GM12878 (cell line): ENCODE data around the gene NT5C2. TPM values are rescaled to one million over a fixed set of nuclear protein-coding genes. Genes with fewer than 3 reads are reported as not detected.

Source experiments
- ATAC-seq: fragments of 200-7000 bp; cut with Tn5 transposase; 3 replicates; pipeline ENCODE4 v1.9.1; 2020; ENCODE audit warnings: mild to moderate bottlenecking, moderate library complexity
- BruUV-seq: library from RNA; stranded (reverse); fragments of 400-500 nt; replicated peaks from 2 replicates; lab custom pipeline; 2021; lab: Mats Ljungman, UMichigan
- CTCF ChIA-PET: fragments of 300-600 bp; sonication (Branson Sonifier 250); formaldehyde crosslinking; extraction: SDS; loops from one replicate; lab custom pipeline; 2021; ENCODE audit warnings: inconsistent platforms; lab: Yijun Ruan, JAX
- POLR2A ChIA-PET: fragments of 350-600 bp; formaldehyde crosslinking; extraction: SDS; loops from one replicate; lab custom pipeline; 2021; ENCODE audit warnings: inconsistent platforms; lab: Charles Lee
- RAD21 ChIA-PET: fragments of 300-600 bp; sonication (Branson Sonifier 250); formaldehyde crosslinking; loops from one replicate; lab custom pipeline; 2023; ENCODE audit warnings: antibody characterized with exemption; ENCODE audit not compliant: unreplicated experiment; lab: Charles Lee
- SMC1A ChIA-PET: fragments of 300-600 bp; sonication (Branson Sonifier 250); formaldehyde crosslinking; loops from one replicate; lab custom pipeline; 2023; ENCODE audit not compliant: unreplicated experiment, uncharacterized antibody; lab: Charles Lee
- DNase-seq: peaks from one replicate; pipeline ENCODE4 v3.0.0-alpha.2; 2011; ENCODE audit warnings: low read depth, low spot score
- FAIRE-seq: peaks from 3 replicates; lab custom pipeline; 2011; peaks lifted over from hg19 to GRCh38; lab: Jason Lieb, UNC
- H2AFZ ChIP-seq: 2 replicates; pipeline ENCODE4 v1.6.0; 2011; ENCODE audit warnings: low read depth, low read length, control low read depth; ENCODE audit not compliant: control insufficient read depth
- H3K27ac ChIP-seq: 2 replicates; pipeline ENCODE4 v1.5.1; 2011; ENCODE audit warnings: control low read depth; ENCODE audit not compliant: control insufficient read depth, insufficient read depth
- H3K27me3 ChIP-seq, 2 experiments: replicated peaks in 1 of 2; 2 replicates each; pipeline versions ENCODE4 v1.6.0 to v1.6.1; 2011; ENCODE audit warnings: low read length in 1 of 2; ENCODE audit not compliant: control insufficient read depth in 2 of 2, insufficient read depth in 2 of 2
- H3K36me3 ChIP-seq, 2 experiments: 2 replicates each; pipeline ENCODE4 v1.5.1; 2011; ENCODE audit warnings: low read length in 1 of 2; ENCODE audit not compliant: control insufficient read depth in 2 of 2, insufficient read depth in 2 of 2
- H3K4me1 ChIP-seq: 2 replicates; pipeline ENCODE4 v1.6.1; 2011; ENCODE audit warnings: mild to moderate bottlenecking, low read length, moderate library complexity, mixed read lengths; ENCODE audit not compliant: control insufficient read depth, insufficient read depth
- H3K4me2 ChIP-seq: 2 replicates; pipeline ENCODE4 v1.6.0; 2011; ENCODE audit warnings: control low read depth; ENCODE audit not compliant: control insufficient read depth, insufficient read depth
- H3K4me3 ChIP-seq: fragments of 200-600 bp; sonication (generic); 2 replicates; pipeline ENCODE4 v1.5.1; 2016
- H3K79me2 ChIP-seq: 2 replicates; pipeline ENCODE4 v1.6.0; 2011; ENCODE audit warnings: low read length; ENCODE audit not compliant: control insufficient read depth, insufficient read depth
- H3K9ac ChIP-seq: 2 replicates; pipeline ENCODE4 v1.8.0; 2011; ENCODE audit warnings: low read length, control low read depth, mixed read lengths; ENCODE audit not compliant: control insufficient read depth, insufficient read depth
- H3K9me3 ChIP-seq: replicated peaks from 3 replicates; pipeline ENCODE4 v1.5.1; 2011; ENCODE audit warnings: mild to moderate bottlenecking, low read length; ENCODE audit not compliant: control insufficient read depth, insufficient read depth
- H4K20me1 ChIP-seq: 2 replicates; pipeline ENCODE4 v1.6.0; 2011; ENCODE audit not compliant: control insufficient read depth, insufficient read depth
- GABPA ChIP-seq: IDR thresholded peaks from 2 replicates; pipeline ENCODE4 v1.6.1; 2014; ENCODE audit warnings: antibody characterized with exemption, low read depth, mild to moderate bottlenecking, inconsistent platforms
- IKZF2 ChIP-seq, 2 experiments: fragments of 450-650 bp; IDR thresholded peaks; 2 replicates each; pipeline ENCODE4 v1.6.1; 2017; ENCODE audit warnings: mild to moderate bottlenecking in 2 of 2, moderate library complexity in 2 of 2
- KDM1A ChIP-seq: fragments of 200-600 bp; sonication (generic); IDR thresholded peaks from 2 replicates; pipeline ENCODE4 v1.6.1; 2016; ENCODE audit warnings: borderline replicate concordance
- NBN ChIP-seq: fragments of 450-650 bp; IDR thresholded peaks from 2 replicates; pipeline ENCODE4 v1.6.1; 2016
- POU2F2 ChIP-seq: IDR thresholded peaks from 3 replicates; pipeline ENCODE4 v1.6.1; 2011; ENCODE audit warnings: low read depth, mild to moderate bottlenecking, low read length, borderline replicate concordance
- SMARCA5 ChIP-seq: fragments of 450-650 bp; IDR thresholded peaks from 2 replicates; pipeline ENCODE4 v1.6.1; 2017; ENCODE audit warnings: mild to moderate bottlenecking
- STAT3 ChIP-seq: IDR thresholded peaks from 2 replicates; pipeline ENCODE4 v1.6.1; 2011; ENCODE audit warnings: low read depth, low read length, improper control_type of control experiment
- ZNF592 ChIP-seq: fragments of 450-650 bp; IDR thresholded peaks from 2 replicates; pipeline ENCODE4 v1.6.1; 2017; ENCODE audit warnings: mild to moderate bottlenecking, moderate library complexity
- ZSCAN29 ChIP-seq: fragments of 450-650 bp; IDR thresholded peaks from 2 replicates; pipeline ENCODE4 v1.6.1; 2017; ENCODE audit warnings: mild to moderate bottlenecking, moderate library complexity
- WGBS: methylation state at CpG from one replicate; pipeline ENCODE4 v1.1.6; 2016; ENCODE audit warnings: low lambda C conversion rate; ENCODE audit not compliant: insufficient replicate concordance, insufficient coverage; ENCODE audit errors: missing lambda C conversion rate; 5-methylcytosine and 5-hydroxymethylcytosine counted together
- in situ Hi-C: fragments of 300-500 bp; cut with MboI; formaldehyde crosslinking; loops from 9 replicates; pipeline ENCODE4 v1.14.3; 2018; ENCODE audit warnings: mixed read lengths
- intact Hi-C: fragments of 100-400 bp; cut with micrococcal nuclease; formaldehyde crosslinking; loops from one replicate; pipeline ENCODE4 v1.14.2; 2022; ENCODE audit not compliant: unreplicated experiment
- polyA plus RNA-seq, 11 experiments: library from polyadenylated mRNA; depleted of rRNA in 4 of 11; unstranded in 6 of 11; stranded (reverse) in 5 of 11; fragments of >200 nt; fragmentation: Nextera tagmentation in 4 of 11; fragmentation: Illumina TruSeq in 1 of 11; extraction: Ambion mirVana in 4 of 11; extraction: Trizol in 1 of 11; gene quantifications; 1 replicate in 1 of 11; 2 replicates in 10 of 11; pipeline versions ENCODE4 v1.2.1 to v1.2.3, GENCODE V29; 2011 to 2016; ENCODE audit warnings: inconsistent platforms in 2 of 11, missing spikeins in 2 of 11, low read depth in 1 of 11
- total RNA-seq, 4 experiments: library from RNA; depleted of rRNA in 3 of 4; stranded (reverse); fragments of >200 nt in 3 of 4; fragmentation: Illumina TruSeq in 1 of 4; extraction: Trizol in 1 of 4; gene quantifications; 2 replicates each; pipeline versions ENCODE4 v1.2.1 to v1.2.3, GENCODE V29; 2013 to 2021

Gene NT5C2
- total and polyA plus RNA-seq, 10 of the 15 experiments (the other 5 are each of a cell fraction or from before 2014, with no cell fraction given) = 15.8 to 70.1 (median 56.0) TPM

GRCh38 chr10:103147645-103148044, 45.4 kb downstream of the NT5C2 start:
- ATAC-seq (no peak), FAIRE-seq (no peak), DNase-seq (no peak)
- Histone ChIP-seq H2AFZ (no peak overlapping the region), H3K27ac (no peak overlapping the region), H3K9me3 (no peaks in the 10 kb centered on the region), H3K27me3 (no peaks in the 10 kb centered on the region), H3K4me3 (no peak overlapping the region), H3K4me2 (no peak overlapping the region), H3K36me3 (no peaks in the 10 kb centered on the region), H4K20me1 (no peaks in the 10 kb centered on the region), H3K79me2 (no peaks in the 10 kb centered on the region; the same call in 1 of the 2 replicates), H3K9ac (no peak overlapping the region), H3K4me1 (no peaks in the 10 kb centered on the region)
- in situ Hi-C loops = no loop called here
- BruUV-seq = no TSS peak
- TF ChIP-seq ZSCAN29 = no peak
- TF ChIP-seq NBN = no peak
- no peak for TF ChIP-seq GABPA
- TF ChIP-seq STAT3 = no peak
- TF ChIP-seq IKZF2 (IDR thresholded peaks at IDR 0.05) = no peak
- no peak for TF ChIP-seq SMARCA5
- TF ChIP-seq ZNF592 = no peak
- TF ChIP-seq KDM1A = no peak
- TF ChIP-seq POU2F2 = no peak
- ChIA-PET POLR2A (interaction anchor here (0.6 kb wide), 1 partner anchor 70 kb away, joined by 5 read pairs; no protein-coding TSS in a partner anchor), CTCF (interaction anchor here (0.7 to 1.3 kb wide), 2 partner anchors 49 to 97 kb away, joined by 3 read pairs; no protein-coding TSS in a partner anchor), SMC1A (no interaction called here), RAD21 (interaction anchor here (0.9 kb wide), 1 partner anchor 37 kb away, joined by 3 read pairs; no protein-coding TSS in a partner anchor)
- intact Hi-C loops = no loop called here
- 100% methylated on average over 4 of the region's 4 CpGs for whole genome bisulfite sequencing
